ENCODE data around the gene TNS2.
"Not testable (repeated sequence)": the region's sequence is repeated elsewhere in the genome, so short reads cannot be mapped to it uniquely, and the experiment has no call there.

Gene TNS2

DNA sequence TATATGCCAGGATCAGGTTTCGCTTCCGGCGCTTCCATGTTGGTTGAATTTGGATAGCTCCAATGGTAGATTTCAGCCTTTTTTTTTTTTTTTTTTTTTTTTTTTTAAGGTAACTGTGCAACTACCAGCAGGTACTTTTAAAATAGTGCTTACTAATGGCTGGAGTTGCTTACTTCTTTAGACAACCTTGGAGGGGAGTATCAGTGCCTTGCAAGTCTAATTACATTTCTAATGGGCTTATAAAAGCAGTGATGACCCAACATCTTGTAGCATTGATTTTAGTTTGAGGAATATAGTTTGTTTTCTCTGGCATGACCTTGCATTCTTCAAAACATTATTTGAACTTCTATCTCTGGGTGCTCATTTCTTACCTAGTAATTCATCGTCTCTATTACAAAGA lies 42.5 kb upstream of the TNS2 start:
- in situ Hi-C loops (cut with HindIII; ENCODE audit: low sequenced_read_pairs), result no loop called here
- peak overlapping the region; percentile 100 for H3K4me3 ChIP-seq (ENCODE audit: low read depth, low read length)
- TF ChIP-seq, protein P1, sequence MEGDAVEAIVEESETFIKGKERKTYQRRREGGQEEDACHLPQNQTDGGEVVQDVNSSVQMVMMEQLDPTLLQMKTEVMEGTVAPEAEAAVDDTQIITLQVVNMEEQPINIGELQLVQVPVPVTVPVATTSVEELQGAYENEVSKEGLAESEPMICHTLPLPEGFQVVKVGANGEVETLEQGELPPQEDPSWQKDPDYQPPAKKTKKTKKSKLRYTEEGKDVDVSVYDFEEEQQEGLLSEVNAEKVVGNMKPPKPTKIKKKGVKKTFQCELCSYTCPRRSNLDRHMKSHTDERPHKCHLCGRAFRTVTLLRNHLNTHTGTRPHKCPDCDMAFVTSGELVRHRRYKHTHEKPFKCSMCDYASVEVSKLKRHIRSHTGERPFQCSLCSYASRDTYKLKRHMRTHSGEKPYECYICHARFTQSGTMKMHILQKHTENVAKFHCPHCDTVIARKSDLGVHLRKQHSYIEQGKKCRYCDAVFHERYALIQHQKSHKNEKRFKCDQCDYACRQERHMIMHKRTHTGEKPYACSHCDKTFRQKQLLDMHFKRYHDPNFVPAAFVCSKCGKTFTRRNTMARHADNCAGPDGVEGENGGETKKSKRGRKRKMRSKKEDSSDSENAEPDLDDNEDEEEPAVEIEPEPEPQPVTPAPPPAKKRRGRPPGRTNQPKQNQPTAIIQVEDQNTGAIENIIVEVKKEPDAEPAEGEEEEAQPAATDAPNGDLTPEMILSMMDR (IDR thresholded peaks at IDR 0.05; ENCODE audit: low read depth, low read length, missing control alignments), result no peak
- no peak for DNase-seq (ENCODE audit: low read depth)

DNA sequence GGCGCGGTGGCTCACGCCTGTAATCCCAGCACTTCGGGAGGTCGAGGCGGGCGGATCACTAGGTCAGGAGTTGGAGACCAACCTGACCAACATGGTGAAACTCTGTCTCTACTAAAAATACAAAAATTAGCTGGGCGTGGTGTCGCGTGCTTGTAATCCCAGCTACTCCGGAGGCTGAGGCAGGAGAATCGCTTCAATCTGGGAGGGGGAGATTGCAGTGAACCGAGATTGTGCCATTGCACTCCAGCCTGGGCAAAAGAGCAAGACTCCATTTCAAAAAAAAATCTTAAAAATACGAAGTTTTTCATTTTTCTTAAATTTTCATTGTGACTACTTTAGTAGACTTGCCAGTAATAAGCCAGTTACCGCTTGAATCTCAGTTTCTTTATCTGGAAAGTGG lies 41.1 kb upstream of the TNS2 start:
- in situ Hi-C loops (cut with HindIII; ENCODE audit: low sequenced_read_pairs); H3K4me3 ChIP-seq (ENCODE audit: low read depth, low read length); DNase-seq (ENCODE audit: low read depth): not testable (repeated sequence)

DNA sequence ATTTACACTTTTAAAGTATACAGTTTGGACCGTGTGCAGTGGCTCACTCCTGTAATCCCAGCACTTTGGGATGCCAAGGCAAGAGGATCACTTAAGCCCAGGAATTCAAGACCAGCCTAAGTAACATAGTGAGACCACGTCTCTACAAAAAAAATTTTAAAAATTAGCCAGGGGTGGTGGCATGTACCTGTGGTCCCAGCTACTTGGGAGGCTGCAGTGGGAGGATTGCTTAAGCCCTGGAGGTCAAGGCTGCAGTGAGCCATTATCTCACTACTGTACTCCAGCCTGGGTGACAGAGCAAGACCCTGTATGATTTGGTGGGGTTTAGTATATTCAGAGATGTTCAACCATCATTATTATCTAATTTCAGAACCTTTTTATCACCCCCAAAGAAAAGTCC lies 38.9 kb upstream of the TNS2 start:
- in situ Hi-C loops (cut with HindIII; ENCODE audit: low sequenced_read_pairs), result no loop called here
- no peak overlapping the region for H3K4me3 ChIP-seq (ENCODE audit: low read depth, low read length)
- no peak for DNase-seq (ENCODE audit: low read depth)
- TF ChIP-seq, protein P1 (IDR thresholded peaks at IDR 0.05; ENCODE audit: low read depth, low read length, missing control alignments), result no peak

DNA sequence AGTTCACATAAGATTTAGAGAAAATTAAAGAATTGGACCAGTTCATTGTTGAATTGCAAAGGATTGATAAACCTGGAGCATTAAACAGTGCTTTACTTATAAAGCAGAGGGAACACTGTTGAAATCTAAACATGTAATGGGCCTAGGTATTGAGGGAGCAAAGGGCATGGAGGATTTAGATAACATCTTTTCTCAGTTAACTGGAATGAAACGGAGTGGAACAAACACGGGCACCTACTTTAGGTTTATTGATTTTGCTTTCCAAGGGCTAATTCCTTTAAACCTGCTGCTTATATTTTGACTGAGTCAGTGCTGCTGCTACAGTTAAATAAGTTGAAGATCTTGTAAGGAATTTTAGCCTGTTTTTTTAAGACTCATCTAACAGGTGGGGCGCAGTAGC lies 38.0 kb upstream of the TNS2 start:
- no peak for DNase-seq (ENCODE audit: low read depth)
- no peak overlapping the region for H3K4me3 ChIP-seq (ENCODE audit: low read depth, low read length)
- in situ Hi-C loops (cut with HindIII; ENCODE audit: low sequenced_read_pairs), result no loop called here
- TF ChIP-seq, protein P1 (IDR thresholded peaks at IDR 0.05; ENCODE audit: low read depth, low read length, missing control alignments), result no peak

DNA sequence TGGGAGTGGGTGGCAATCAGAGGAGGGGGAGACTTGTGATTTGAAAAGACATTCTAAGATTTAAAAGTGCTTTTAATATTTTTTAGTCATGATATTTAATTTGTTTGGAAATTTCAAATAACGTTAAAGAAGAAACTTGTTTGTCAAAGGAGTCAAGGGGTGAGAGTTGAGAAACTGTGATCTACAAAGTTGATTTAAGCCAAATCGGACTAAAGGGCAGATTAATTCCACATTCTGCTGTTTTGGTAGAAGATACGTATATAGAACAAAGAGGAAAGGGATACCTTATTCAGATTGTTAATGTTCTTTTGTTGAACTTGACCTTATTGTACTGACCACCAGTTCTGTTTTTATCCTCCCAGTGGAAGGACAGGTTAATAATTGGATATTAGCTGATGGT lies 36.9 kb upstream of the TNS2 start:
- in situ Hi-C loops (cut with HindIII; ENCODE audit: low sequenced_read_pairs), result no loop called here
- DNase-seq (ENCODE audit: low read depth), result no peak
- TF ChIP-seq, protein P1 (IDR thresholded peaks at IDR 0.05; ENCODE audit: low read depth, low read length, missing control alignments), result no peak
- no peak overlapping the region for H3K4me3 ChIP-seq (ENCODE audit: low read depth, low read length)

DNA sequence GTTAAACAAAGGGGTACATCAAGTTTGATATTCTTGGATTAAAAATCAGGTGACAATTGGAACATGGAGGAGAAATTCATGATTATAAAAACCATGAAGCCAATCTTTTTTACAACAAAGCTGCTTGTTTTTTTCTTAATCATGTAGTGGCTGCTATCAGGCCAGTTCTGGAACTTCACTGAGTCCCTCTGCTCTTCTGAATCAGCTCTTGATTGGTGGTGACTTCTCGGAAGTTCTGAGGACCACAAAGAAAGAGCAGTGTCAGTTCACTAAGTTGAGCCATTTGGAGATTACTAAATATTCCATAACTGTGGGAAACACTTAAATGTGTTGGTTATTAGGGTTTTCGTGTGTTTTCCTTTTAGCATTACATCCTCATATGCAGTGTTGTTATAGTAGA lies 35.2 kb upstream of the TNS2 start:
- TF ChIP-seq, protein P1 (IDR thresholded peaks at IDR 0.05; ENCODE audit: low read depth, low read length, missing control alignments), result no peak
- H3K4me3 ChIP-seq (ENCODE audit: low read depth, low read length), result no peak overlapping the region
- in situ Hi-C loops (cut with HindIII; ENCODE audit: low sequenced_read_pairs), result no loop called here
- no peak for DNase-seq (ENCODE audit: low read depth)

DNA sequence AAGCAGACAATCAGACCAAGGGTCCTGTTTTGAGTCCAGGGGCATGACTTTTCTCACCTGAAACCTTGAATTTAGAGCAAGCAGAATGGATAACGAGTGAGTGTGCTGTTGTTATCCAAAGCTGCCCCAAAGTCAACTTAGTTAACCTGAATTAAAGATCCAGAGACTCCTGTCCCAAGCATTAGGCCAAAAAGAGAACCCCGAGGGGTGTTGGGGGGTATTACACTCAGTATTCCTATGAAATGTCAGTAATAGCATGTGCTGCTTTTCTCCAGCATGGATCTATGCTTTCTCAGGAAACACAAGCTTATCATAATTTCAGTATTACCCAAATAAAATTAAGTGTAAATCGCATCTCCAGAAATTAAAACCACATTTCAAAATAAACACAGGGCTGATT lies 24.6 kb upstream of the TNS2 start:
- in situ Hi-C loops (cut with HindIII; ENCODE audit: low sequenced_read_pairs), result no loop called here
- TF ChIP-seq, protein P1 (IDR thresholded peaks at IDR 0.05; ENCODE audit: low read depth, low read length, missing control alignments), result no peak
- DNase-seq (ENCODE audit: low read depth), result no peak
- H3K4me3 ChIP-seq (ENCODE audit: low read depth, low read length), result no peak overlapping the region

DNA sequence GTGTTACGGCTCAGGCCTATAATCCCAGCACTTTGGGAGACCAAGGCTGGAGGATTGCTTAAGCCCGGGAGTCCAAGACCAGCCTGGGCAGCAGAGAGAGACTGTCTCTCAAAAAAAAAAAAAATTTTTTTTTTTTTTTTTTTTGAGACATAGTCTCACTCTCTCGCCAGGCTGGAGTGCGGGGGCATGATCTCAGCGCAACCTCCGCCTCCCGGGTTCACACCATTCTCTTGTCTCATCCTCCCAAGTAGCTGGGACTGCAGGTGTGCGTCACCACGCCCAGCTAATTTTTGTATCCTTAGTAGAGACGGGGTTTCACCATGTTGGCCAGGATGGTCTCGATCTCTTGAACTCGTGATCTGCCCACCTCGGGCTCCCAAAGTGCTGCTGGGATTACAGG lies 22.9 kb upstream of the TNS2 start:
- H3K4me3 ChIP-seq (ENCODE audit: low read depth, low read length); in situ Hi-C loops (cut with HindIII; ENCODE audit: low sequenced_read_pairs); DNase-seq (ENCODE audit: low read depth): not testable (repeated sequence)

Measured in astrocyte of the cerebellum (primary cell).